Right atrium auricular region (tissue), 2 donors: Measurements from ENCODE around the gene NKX6-2. TPM values are rescaled to one million over a fixed set of nuclear protein-coding genes. Genes with fewer than 3 reads are reported as not detected.
"Not testable (repeated sequence)": the region's sequence is repeated elsewhere in the genome, so short reads cannot be mapped to it uniquely, and the experiment has no call there.

ENCODE experiments used
- DNase-seq: peaks from one replicate; pipeline ENCODE4 v3.0.0-alpha.2; 2019; ENCODE audit warnings: low spot score
- H3K27ac ChIP-seq, 2 donors: fragments of 200-600 bp; sonication (generic); 1 replicate in 1 of 2; 2 replicates in 1 of 2; pipeline ENCODE4 v1.5.1; 2016 to 2019
- H3K27me3 ChIP-seq, 2 donors: fragments of 200-600 bp; sonication (generic); one replicate each; pipeline versions ENCODE4 v1.5.1 to v1.6.0; 2017 to 2019
- H3K36me3 ChIP-seq: fragments of 200-600 bp; sonication (generic); one replicate; pipeline ENCODE4 v1.5.1; 2016
- H3K4me1 ChIP-seq, 2 donors: fragments of 200-600 bp; sonication (generic); one replicate each; pipeline versions ENCODE4 v1.5.1 to v1.6.0; 2017 to 2019
- H3K4me3 ChIP-seq, 2 donors: fragments of 200-600 bp; sonication (generic); 1 replicate in 1 of 2; 2 replicates in 1 of 2; pipeline ENCODE4 v1.5.1; 2017 to 2019; ENCODE audit warnings: mild to moderate bottlenecking in 1 of 2, moderate library complexity in 1 of 2
- H3K9me3 ChIP-seq, 2 donors: fragments of 200-600 bp; sonication (generic); one replicate each; pipeline ENCODE4 v1.5.1; 2019
- CTCF ChIP-seq, 2 donors: fragments of 200-600 bp; sonication (generic); IDR thresholded peaks; one replicate each; pipeline ENCODE4 v1.5.1; 2019; ENCODE audit warnings: antibody characterized with exemption in 2 of 2
- total RNA-seq, 2 donors: library from RNA; depleted of rRNA; stranded (reverse); fragments of >200 nt; gene quantifications; one replicate each; pipeline ENCODE4 v1.1.0, GENCODE V29; 2016

The NKX6-2 gene
- total RNA-seq, 2 donors from 2014 or later, result not detected

GRCh38 chr10:132829403-132829802, 43.5 kb upstream of the NKX6-2 start:
- no peak overlapping the region for H3K27ac ChIP-seq
- no peaks in the 10 kb centered on the region for H3K4me1 ChIP-seq
- H3K36me3 ChIP-seq, result no peaks in the 10 kb centered on the region
- no peak for DNase-seq
- H3K9me3 ChIP-seq, result no peaks in the 10 kb centered on the region
- no peak overlapping the region for H3K4me3 ChIP-seq
- no peak for TF ChIP-seq CTCF (IDR thresholded peaks at IDR 0.05)
- H3K27me3 ChIP-seq, result peaks cover 0 to 5% of the 10 kb centered on the region in 2 donors

- H3K9me3 ChIP-seq, result no peaks in the 10 kb centered on the region
- no peaks in the 10 kb centered on the region for H3K36me3 ChIP-seq
- H3K27ac ChIP-seq, result no peak overlapping the region
- no peak overlapping the region for H3K4me3 ChIP-seq
- DNase-seq, result no peak
- peaks cover 0 to 4% of the 10 kb centered on the region in 2 donors for H3K27me3 ChIP-seq
- H3K4me1 ChIP-seq, result no peaks in the 10 kb centered on the region
- no peak for TF ChIP-seq CTCF (IDR thresholded peaks at IDR 0.05)
Observed at GRCh38 chr10:132828681-132829080, 42.7 kb upstream of the NKX6-2 start.

- Histone ChIP-seq H3K4me1 (no peaks in the 10 kb centered on the region), H3K4me3 (no peak overlapping the region), H3K9me3 (no peaks in the 10 kb centered on the region), H3K27ac (no peak overlapping the region), H3K36me3 (no peaks in the 10 kb centered on the region), H3K27me3 (no peaks in the 10 kb centered on the region)
- no peak for DNase-seq
- no peak for TF ChIP-seq CTCF (IDR thresholded peaks at IDR 0.05)
Observed at GRCh38 chr10:132827861-132828539, 42.1 kb upstream of the NKX6-2 start.

GRCh38 chr10:132827423-132827789, 41.5 kb upstream of the NKX6-2 start:
- no peak for TF ChIP-seq CTCF (IDR thresholded peaks at IDR 0.05)
- Histone ChIP-seq H3K36me3 (no peaks in the 10 kb centered on the region), H3K27ac (no peak overlapping the region), H3K27me3 (no peaks in the 10 kb centered on the region), H3K4me1 (no peaks in the 10 kb centered on the region), H3K9me3 (no peaks in the 10 kb centered on the region), H3K4me3 (no peak overlapping the region)
- DNase-seq, result no peak

GRCh38 chr10:132826524-132827422, 40.8 kb upstream of the NKX6-2 start:
- Histone ChIP-seq H3K27me3 (no peaks in the 10 kb centered on the region), H3K4me3 (no peak overlapping the region), H3K4me1 (no peaks in the 10 kb centered on the region), H3K27ac (no peak overlapping the region), H3K36me3 (no peaks in the 10 kb centered on the region), H3K9me3 (no peaks in the 10 kb centered on the region)
- no peak for TF ChIP-seq CTCF (IDR thresholded peaks at IDR 0.05)
- no peak for DNase-seq

- H3K27ac ChIP-seq, H3K9me3 ChIP-seq, H3K4me1 ChIP-seq, H3K27me3 ChIP-seq, H3K36me3 ChIP-seq, H3K4me3 ChIP-seq, DNase-seq: not testable (repeated sequence)
Observed at GRCh38 chr10:132825783-132826523, 40.0 kb upstream of the NKX6-2 start.
